ENCODE data around the gene IFNL2.
"Not testable (repeated sequence)": the region's sequence is repeated elsewhere in the genome, so short reads cannot be mapped to it uniquely, and the experiment has no call there.

The IFNL2 gene

GRCh38 chr19:39268531-39269223 is 481 bp downstream of the IFNL2 start:
- not testable (repeated sequence) for H3K4me3 ChIP-seq (ENCODE audit: insufficient read depth, low read depth, low read length, poor library complexity, severe bottlenecking); H3K27me3 ChIP-seq (replicated peaks; ENCODE audit: control insufficient read depth, insufficient read depth, low read length, poor library complexity, severe bottlenecking); DNase-seq; H3K27ac ChIP-seq (ENCODE audit: insufficient read depth, low read length, poor library complexity, severe bottlenecking); H3K36me3 ChIP-seq (ENCODE audit: control insufficient read depth, insufficient read depth, low read length); H3K4me1 ChIP-seq (ENCODE audit: control insufficient read depth, insufficient read depth, low read length, poor library complexity, severe bottlenecking); H3K9me3 ChIP-seq (ENCODE audit: control insufficient read depth, low read length)

DNA sequence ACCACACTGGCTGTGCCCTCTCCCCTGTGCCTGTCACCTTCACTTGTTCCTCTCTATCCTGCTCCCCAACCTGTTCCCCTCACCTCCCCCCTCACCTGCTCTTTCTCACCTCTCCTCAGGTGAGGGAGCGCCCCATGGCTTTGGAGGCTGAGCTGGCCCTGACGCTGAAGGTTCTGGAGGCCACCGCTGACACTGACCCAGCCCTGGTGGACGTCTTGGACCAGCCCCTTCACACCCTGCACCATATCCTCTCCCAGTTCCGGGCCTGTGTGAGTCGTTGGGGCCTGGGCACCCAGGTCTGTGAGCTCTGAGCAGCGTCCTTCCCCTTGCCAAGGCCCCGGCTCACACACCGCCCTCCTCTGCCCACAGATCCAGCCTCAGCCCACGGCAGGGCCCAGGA is 1.2 kb downstream of the IFNL2 start:
- DNase-seq; H3K4me3 ChIP-seq (ENCODE audit: insufficient read depth, low read depth, low read length, poor library complexity, severe bottlenecking); H3K27ac ChIP-seq (ENCODE audit: insufficient read depth, low read length, poor library complexity, severe bottlenecking); H3K4me1 ChIP-seq (ENCODE audit: control insufficient read depth, insufficient read depth, low read length, poor library complexity, severe bottlenecking); H3K9me3 ChIP-seq (ENCODE audit: control insufficient read depth, low read length); H3K27me3 ChIP-seq (replicated peaks; ENCODE audit: control insufficient read depth, insufficient read depth, low read length, poor library complexity, severe bottlenecking); H3K36me3 ChIP-seq (ENCODE audit: control insufficient read depth, insufficient read depth, low read length): not testable (repeated sequence)

DNA sequence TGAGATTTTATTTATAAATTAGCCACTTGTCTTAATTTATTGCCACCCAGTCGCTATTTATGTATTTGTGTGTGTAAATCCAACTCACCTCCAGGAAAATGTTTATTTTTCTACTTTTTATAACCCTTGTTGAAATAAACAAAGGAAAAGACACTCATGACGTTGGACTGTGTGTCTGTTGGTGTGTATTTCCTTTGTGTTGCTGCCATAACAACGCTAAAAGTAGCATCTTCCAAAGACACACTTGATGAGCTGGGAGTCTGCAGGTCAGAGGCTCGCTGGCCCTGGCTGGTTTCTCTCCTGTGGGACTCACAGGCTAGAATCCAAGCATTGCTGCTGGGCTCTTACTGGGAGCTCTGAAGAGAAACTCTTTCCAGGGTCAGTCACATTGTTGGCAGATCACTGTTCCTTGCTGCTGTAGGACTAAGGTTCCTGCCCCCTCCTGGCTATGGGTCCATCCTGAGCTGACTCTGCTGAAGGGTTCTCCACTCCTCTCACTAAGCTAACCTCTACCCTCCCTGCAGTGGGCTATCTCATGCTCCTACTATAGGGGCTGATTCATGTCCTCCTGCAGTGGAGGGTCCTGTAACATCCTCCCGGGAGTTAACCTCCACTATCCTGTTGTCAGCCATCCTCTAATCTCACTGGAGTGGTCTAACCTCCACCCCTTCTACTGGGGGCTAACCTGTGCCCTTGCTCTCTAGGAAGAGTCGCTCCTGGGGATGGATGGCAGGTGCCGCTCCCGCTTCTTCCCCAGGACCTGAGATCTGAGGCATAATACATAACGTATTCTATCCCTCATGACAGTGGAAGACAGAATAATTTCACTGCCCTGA is 2.1 kb downstream of the IFNL2 start:
- DNase-seq = no peak
- no peak overlapping the region for H3K4me3 ChIP-seq (ENCODE audit: insufficient read depth, low read depth, low read length, poor library complexity, severe bottlenecking)
- H3K4me1 ChIP-seq (ENCODE audit: control insufficient read depth, insufficient read depth, low read length, poor library complexity, severe bottlenecking) = no peaks in the 10 kb centered on the region
- H3K27me3 ChIP-seq (replicated peaks; ENCODE audit: control insufficient read depth, insufficient read depth, low read length, poor library complexity, severe bottlenecking) = no peaks in the 10 kb centered on the region
- no peaks in the 10 kb centered on the region for H3K36me3 ChIP-seq (ENCODE audit: control insufficient read depth, insufficient read depth, low read length)
- no peak overlapping the region for H3K27ac ChIP-seq (ENCODE audit: insufficient read depth, low read length, poor library complexity, severe bottlenecking)
- H3K9me3 ChIP-seq (ENCODE audit: control insufficient read depth, low read length) = no peaks in the 10 kb centered on the region

DNA sequence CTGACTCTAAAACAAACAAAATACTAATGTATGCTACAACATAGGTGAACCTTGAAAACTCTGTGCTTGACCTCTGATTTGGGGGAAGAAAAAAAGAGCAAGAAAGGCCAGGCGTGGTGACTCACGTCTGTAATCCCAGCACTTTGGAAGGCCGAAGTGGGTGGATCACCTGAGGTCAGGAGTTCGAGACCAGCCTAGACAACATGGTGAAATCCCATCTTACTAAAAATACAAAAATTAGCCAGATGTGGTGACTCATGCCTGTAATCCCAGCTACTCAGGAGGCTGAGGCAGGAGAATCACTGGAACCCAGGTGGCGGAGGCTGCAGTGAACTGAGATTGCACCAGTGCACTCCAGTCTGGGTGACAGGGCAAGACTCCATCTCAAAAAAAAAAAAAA is 5.7 kb downstream of the IFNL2 start:
- not testable (repeated sequence) for H3K27ac ChIP-seq (ENCODE audit: insufficient read depth, low read length, poor library complexity, severe bottlenecking); H3K4me3 ChIP-seq (ENCODE audit: insufficient read depth, low read depth, low read length, poor library complexity, severe bottlenecking); H3K4me1 ChIP-seq (ENCODE audit: control insufficient read depth, insufficient read depth, low read length, poor library complexity, severe bottlenecking); H3K9me3 ChIP-seq (ENCODE audit: control insufficient read depth, low read length); H3K27me3 ChIP-seq (replicated peaks; ENCODE audit: control insufficient read depth, insufficient read depth, low read length, poor library complexity, severe bottlenecking); H3K36me3 ChIP-seq (ENCODE audit: control insufficient read depth, insufficient read depth, low read length); DNase-seq

DNA sequence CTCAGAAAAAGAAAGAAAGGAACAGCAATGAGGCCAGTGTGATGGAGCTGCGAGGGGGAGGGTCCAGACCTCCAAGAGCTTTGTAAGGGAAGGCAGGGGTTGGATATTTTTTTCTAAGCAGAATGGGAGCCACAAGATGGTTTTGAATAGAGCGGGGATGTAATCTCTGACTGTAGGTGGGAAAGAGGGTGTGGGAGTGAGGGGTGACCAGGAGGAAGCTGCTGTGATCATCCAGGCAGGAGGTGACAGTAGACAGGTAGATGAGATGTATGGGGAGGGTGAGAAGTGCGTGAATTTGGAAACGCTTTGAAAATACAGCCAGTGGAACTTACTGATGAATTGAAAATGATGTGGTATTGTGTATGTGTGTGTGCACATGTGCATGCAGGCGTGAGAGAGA is 7.4 kb downstream of the IFNL2 start:
- no peaks in the 10 kb centered on the region for H3K36me3 ChIP-seq (ENCODE audit: control insufficient read depth, insufficient read depth, low read length)
- no peaks in the 10 kb centered on the region for H3K27me3 ChIP-seq (replicated peaks; ENCODE audit: control insufficient read depth, insufficient read depth, low read length, poor library complexity, severe bottlenecking)
- H3K4me3 ChIP-seq (ENCODE audit: insufficient read depth, low read depth, low read length, poor library complexity, severe bottlenecking) = no peak overlapping the region
- no peaks in the 10 kb centered on the region for H3K9me3 ChIP-seq (ENCODE audit: control insufficient read depth, low read length)
- DNase-seq = no peak
- no peaks in the 10 kb centered on the region for H3K4me1 ChIP-seq (ENCODE audit: control insufficient read depth, insufficient read depth, low read length, poor library complexity, severe bottlenecking)
- no peak overlapping the region for H3K27ac ChIP-seq (ENCODE audit: insufficient read depth, low read length, poor library complexity, severe bottlenecking)

GRCh38 chr19:39276740-39277139 is 8.5 kb downstream of the IFNL2 start:
- no peaks in the 10 kb centered on the region for H3K36me3 ChIP-seq (ENCODE audit: control insufficient read depth, insufficient read depth, low read length)
- no peak overlapping the region for H3K27ac ChIP-seq (ENCODE audit: insufficient read depth, low read length, poor library complexity, severe bottlenecking)
- H3K4me1 ChIP-seq (ENCODE audit: control insufficient read depth, insufficient read depth, low read length, poor library complexity, severe bottlenecking) = no peaks in the 10 kb centered on the region
- no peak for DNase-seq
- H3K9me3 ChIP-seq (ENCODE audit: control insufficient read depth, low read length) = no peaks in the 10 kb centered on the region
- no peak overlapping the region for H3K4me3 ChIP-seq (ENCODE audit: insufficient read depth, low read depth, low read length, poor library complexity, severe bottlenecking)
- no peaks in the 10 kb centered on the region for H3K27me3 ChIP-seq (replicated peaks; ENCODE audit: control insufficient read depth, insufficient read depth, low read length, poor library complexity, severe bottlenecking)

- H3K36me3 ChIP-seq (ENCODE audit: control insufficient read depth, insufficient read depth, low read length) = no peaks in the 10 kb centered on the region
- no peaks in the 10 kb centered on the region for H3K9me3 ChIP-seq (ENCODE audit: control insufficient read depth, low read length)
- no peaks in the 10 kb centered on the region for H3K27me3 ChIP-seq (replicated peaks; ENCODE audit: control insufficient read depth, insufficient read depth, low read length, poor library complexity, severe bottlenecking)
- H3K4me3 ChIP-seq (ENCODE audit: insufficient read depth, low read depth, low read length, poor library complexity, severe bottlenecking) = no peak overlapping the region
- H3K27ac ChIP-seq (ENCODE audit: insufficient read depth, low read length, poor library complexity, severe bottlenecking) = no peak overlapping the region
- H3K4me1 ChIP-seq (ENCODE audit: control insufficient read depth, insufficient read depth, low read length, poor library complexity, severe bottlenecking) = no peaks in the 10 kb centered on the region
- no peak for DNase-seq
Observed at GRCh38 chr19:39277598-39277997, 9.4 kb downstream of the IFNL2 start.

- no peaks in the 10 kb centered on the region for H3K27me3 ChIP-seq (replicated peaks; ENCODE audit: control insufficient read depth, insufficient read depth, low read length, poor library complexity, severe bottlenecking)
- H3K4me1 ChIP-seq (ENCODE audit: control insufficient read depth, insufficient read depth, low read length, poor library complexity, severe bottlenecking) = no peaks in the 10 kb centered on the region
- no peaks in the 10 kb centered on the region for H3K9me3 ChIP-seq (ENCODE audit: control insufficient read depth, low read length)
- no peak overlapping the region for H3K4me3 ChIP-seq (ENCODE audit: insufficient read depth, low read depth, low read length, poor library complexity, severe bottlenecking)
- no peak for DNase-seq
- H3K36me3 ChIP-seq (ENCODE audit: control insufficient read depth, insufficient read depth, low read length) = no peaks in the 10 kb centered on the region
- H3K27ac ChIP-seq (ENCODE audit: insufficient read depth, low read length, poor library complexity, severe bottlenecking) = no peak overlapping the region
Observed at GRCh38 chr19:39282021-39282420, 13.8 kb downstream of the IFNL2 start.

DNA sequence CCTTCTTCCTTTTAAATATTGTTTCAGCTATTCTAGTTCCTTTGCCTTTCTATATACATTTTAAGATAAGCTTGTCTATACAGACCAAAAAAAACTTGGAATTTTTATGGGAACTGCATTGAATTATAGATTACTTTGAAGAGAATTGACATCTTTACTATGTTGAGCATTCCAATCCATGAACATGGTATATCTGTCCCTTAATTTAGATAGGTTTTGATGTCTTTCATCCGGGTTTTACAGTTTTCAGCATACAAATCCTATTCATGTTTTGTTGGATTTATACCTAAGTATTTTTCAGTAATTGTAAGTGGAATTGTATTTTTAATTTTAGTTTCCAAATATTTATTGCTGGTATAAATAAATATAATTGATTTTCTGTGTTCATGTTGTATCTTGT is 15.8 kb downstream of the IFNL2 start:
- H3K4me1 ChIP-seq (ENCODE audit: control insufficient read depth, insufficient read depth, low read length, poor library complexity, severe bottlenecking) = no peaks in the 10 kb centered on the region
- H3K4me3 ChIP-seq (ENCODE audit: insufficient read depth, low read depth, low read length, poor library complexity, severe bottlenecking) = no peak overlapping the region
- H3K27me3 ChIP-seq (replicated peaks; ENCODE audit: control insufficient read depth, insufficient read depth, low read length, poor library complexity, severe bottlenecking) = no peaks in the 10 kb centered on the region
- no peak overlapping the region for H3K27ac ChIP-seq (ENCODE audit: insufficient read depth, low read length, poor library complexity, severe bottlenecking)
- DNase-seq = no peak
- H3K9me3 ChIP-seq (ENCODE audit: control insufficient read depth, low read length) = no peaks in the 10 kb centered on the region
- H3K36me3 ChIP-seq (ENCODE audit: control insufficient read depth, insufficient read depth, low read length) = no peaks in the 10 kb centered on the region

DNA sequence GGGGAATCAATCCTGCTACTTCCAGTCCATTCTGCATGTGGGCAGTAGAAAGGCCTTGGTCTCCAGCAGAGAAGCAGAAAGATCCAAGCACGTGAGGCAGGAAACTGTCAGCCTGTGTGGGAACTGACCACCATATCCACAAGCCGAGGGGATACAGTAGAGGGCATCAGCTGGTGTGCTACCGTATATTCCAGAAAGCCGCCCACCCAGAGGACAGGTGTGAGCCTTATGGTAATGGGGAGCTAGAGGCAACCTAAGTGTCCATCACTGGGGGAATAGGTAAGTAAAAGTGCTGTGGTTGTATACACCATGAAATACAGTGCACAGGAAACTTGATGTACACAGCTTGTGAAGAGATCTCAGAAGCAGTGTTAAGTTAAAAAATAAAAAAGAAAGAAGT is 25.2 kb downstream of the IFNL2 start:
- Histone ChIP-seq H3K27me3 (replicated peaks; ENCODE audit: control insufficient read depth, insufficient read depth, low read length, poor library complexity, severe bottlenecking) (no peaks in the 10 kb centered on the region), H3K27ac (ENCODE audit: insufficient read depth, low read length, poor library complexity, severe bottlenecking) (no peak overlapping the region), H3K36me3 (ENCODE audit: control insufficient read depth, insufficient read depth, low read length) (no peaks in the 10 kb centered on the region), H3K9me3 (ENCODE audit: control insufficient read depth, low read length) (no peaks in the 10 kb centered on the region), H3K4me1 (ENCODE audit: control insufficient read depth, insufficient read depth, low read length, poor library complexity, severe bottlenecking) (peaks cover 4% of the 10 kb centered on the region), H3K4me3 (ENCODE audit: insufficient read depth, low read depth, low read length, poor library complexity, severe bottlenecking) (no peak overlapping the region)
- no peak for DNase-seq

All from effector memory CD4-positive, alpha-beta T cell (primary cell).